Natural killer cell (primary cell): ENCODE data around the gene TMEM150C. TPM values are rescaled to one million over a fixed set of nuclear protein-coding genes. Genes with fewer than 3 reads are reported as not detected.

Experiments
- ATAC-seq, 3 donors: fragments of 150-1000 bp in 2 of 3; fragments of 200-7000 bp in 1 of 3; cut with Tn5 transposase; 1 replicate in 1 of 3; 2 replicates in 2 of 3; pipeline ENCODE4 v1.10.0; 2021; ENCODE audit warnings: mild to moderate bottlenecking in 2 of 3, moderate library complexity in 2 of 3
- DNase-seq, 2 donors: peaks; one replicate each; pipeline versions ENCODE4 v3.0.0 to v3.0.0-alpha.2; 2013 to 2021; ENCODE audit warnings: mixed read lengths in 1 of 2
- H3K27ac ChIP-seq: one replicate; pipeline ENCODE4 v1.5.1; 2013; ENCODE audit warnings: mild to moderate bottlenecking, low read length
- H3K27me3 ChIP-seq: one replicate; pipeline ENCODE4 v1.6.1; 2013; ENCODE audit warnings: low read length; ENCODE audit not compliant: control insufficient read depth, insufficient read depth
- H3K36me3 ChIP-seq: one replicate; pipeline ENCODE4 v1.6.1; 2013; ENCODE audit warnings: low read length; ENCODE audit not compliant: control insufficient read depth, insufficient read depth
- H3K4me1 ChIP-seq: one replicate; pipeline ENCODE4 v1.6.1; 2013; ENCODE audit warnings: low read length; ENCODE audit not compliant: control insufficient read depth, insufficient read depth
- H3K4me3 ChIP-seq: one replicate; pipeline ENCODE4 v1.5.1; 2013; ENCODE audit warnings: low read length
- H3K9me3 ChIP-seq: one replicate; pipeline ENCODE4 v1.6.1; 2013; ENCODE audit warnings: low read length; ENCODE audit not compliant: control insufficient read depth, insufficient read depth
- H3K27ac Mint-ChIP-seq, 2 donors: one replicate each; pipeline ENCODE4 v1.8.0; 2022; ENCODE audit warnings: mild to moderate bottlenecking in 2 of 2, mixed read lengths in 2 of 2, moderate library complexity in 1 of 2
- H3K27me3 Mint-ChIP-seq, 2 donors: one replicate each; pipeline ENCODE4 v1.8.0; 2022; ENCODE audit warnings: low read depth in 2 of 2, mixed read lengths in 2 of 2
- H3K36me3 Mint-ChIP-seq: one replicate; pipeline ENCODE4 v1.8.0; 2022; ENCODE audit warnings: mixed read lengths
- H3K4me1 Mint-ChIP-seq, 2 donors: one replicate each; pipeline ENCODE4 v1.8.0; 2022; ENCODE audit warnings: mixed read lengths in 2 of 2
- H3K4me3 Mint-ChIP-seq: one replicate; pipeline ENCODE4 v1.8.0; 2022; ENCODE audit warnings: mild to moderate bottlenecking, moderate library complexity, mixed read lengths
- H3K9me3 Mint-ChIP-seq, 2 donors: one replicate each; pipeline ENCODE4 v1.8.0; 2022; ENCODE audit warnings: mixed read lengths in 2 of 2
- WGBS: methylation state at CpG from one replicate; pipeline ENCODE4 v1.1.7; 2013; ENCODE audit warnings: missing lambda C conversion rate; ENCODE audit not compliant: insufficient coverage; 5-methylcytosine and 5-hydroxymethylcytosine counted together
- intact Hi-C: fragments of 100-400 bp; cut with micrococcal nuclease; formaldehyde crosslinking; loops from one replicate; pipeline ENCODE4 v1.14.2; 2022
- total RNA-seq, 4 donors: library from RNA; stranded (reverse); fragments of 120-200 nt in 1 of 4; gene quantifications; one replicate each; pipeline versions ENCODE4 v1.2.3 to v1.2.4, GENCODE V29; 2013 to 2022
- TF ChIP-seq, protein P1 (sequence below): fragments of 200-600 bp; IDR thresholded peaks from one replicate; pipeline ENCODE4 v1.8.0; 2022; ENCODE audit warnings: antibody characterized with exemption

Gene TMEM150C
- total RNA-seq, 3 donors from 2014 or later (not counting 1 experiment from before 2014, with no cell fraction given): not detected

DNA sequence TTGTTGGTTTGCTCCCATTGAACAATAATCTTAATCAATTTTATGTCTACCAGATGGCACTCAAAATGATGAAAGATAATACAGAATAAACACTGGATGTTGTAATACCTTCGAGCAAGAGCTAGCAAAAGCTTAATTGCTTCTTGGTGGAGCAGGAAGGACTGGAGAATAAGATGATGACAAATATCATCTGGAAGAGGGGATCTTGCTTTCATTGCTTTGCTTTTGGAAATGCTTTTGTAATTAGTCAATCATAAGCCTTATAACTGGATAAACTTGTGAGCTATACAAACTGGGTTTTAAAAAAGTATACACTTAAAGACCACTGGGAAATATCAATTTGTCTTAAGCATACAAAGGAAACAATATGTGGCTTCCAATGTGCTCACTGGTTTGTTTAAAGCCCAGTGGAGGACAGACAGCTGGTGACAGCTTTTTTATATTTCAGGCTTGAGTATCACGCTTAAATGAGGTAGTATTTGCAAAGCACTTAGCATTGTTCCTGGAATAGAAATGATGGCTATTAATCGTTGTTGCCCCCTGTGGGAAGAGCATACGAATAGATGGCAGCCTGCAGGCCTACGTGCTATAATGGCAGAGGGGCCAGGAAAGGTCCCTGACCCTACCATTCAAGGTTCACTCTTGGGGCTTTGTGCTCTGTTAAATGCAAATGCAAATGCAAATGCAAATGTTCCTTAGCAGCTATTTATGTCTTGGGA, 61.2 kb downstream of the TMEM150C start:
- TF ChIP-seq, protein P1, sequence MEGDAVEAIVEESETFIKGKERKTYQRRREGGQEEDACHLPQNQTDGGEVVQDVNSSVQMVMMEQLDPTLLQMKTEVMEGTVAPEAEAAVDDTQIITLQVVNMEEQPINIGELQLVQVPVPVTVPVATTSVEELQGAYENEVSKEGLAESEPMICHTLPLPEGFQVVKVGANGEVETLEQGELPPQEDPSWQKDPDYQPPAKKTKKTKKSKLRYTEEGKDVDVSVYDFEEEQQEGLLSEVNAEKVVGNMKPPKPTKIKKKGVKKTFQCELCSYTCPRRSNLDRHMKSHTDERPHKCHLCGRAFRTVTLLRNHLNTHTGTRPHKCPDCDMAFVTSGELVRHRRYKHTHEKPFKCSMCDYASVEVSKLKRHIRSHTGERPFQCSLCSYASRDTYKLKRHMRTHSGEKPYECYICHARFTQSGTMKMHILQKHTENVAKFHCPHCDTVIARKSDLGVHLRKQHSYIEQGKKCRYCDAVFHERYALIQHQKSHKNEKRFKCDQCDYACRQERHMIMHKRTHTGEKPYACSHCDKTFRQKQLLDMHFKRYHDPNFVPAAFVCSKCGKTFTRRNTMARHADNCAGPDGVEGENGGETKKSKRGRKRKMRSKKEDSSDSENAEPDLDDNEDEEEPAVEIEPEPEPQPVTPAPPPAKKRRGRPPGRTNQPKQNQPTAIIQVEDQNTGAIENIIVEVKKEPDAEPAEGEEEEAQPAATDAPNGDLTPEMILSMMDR: no peak
- WGBS: 89% methylated on average over 5 of the region's 5 CpGs

DNA sequence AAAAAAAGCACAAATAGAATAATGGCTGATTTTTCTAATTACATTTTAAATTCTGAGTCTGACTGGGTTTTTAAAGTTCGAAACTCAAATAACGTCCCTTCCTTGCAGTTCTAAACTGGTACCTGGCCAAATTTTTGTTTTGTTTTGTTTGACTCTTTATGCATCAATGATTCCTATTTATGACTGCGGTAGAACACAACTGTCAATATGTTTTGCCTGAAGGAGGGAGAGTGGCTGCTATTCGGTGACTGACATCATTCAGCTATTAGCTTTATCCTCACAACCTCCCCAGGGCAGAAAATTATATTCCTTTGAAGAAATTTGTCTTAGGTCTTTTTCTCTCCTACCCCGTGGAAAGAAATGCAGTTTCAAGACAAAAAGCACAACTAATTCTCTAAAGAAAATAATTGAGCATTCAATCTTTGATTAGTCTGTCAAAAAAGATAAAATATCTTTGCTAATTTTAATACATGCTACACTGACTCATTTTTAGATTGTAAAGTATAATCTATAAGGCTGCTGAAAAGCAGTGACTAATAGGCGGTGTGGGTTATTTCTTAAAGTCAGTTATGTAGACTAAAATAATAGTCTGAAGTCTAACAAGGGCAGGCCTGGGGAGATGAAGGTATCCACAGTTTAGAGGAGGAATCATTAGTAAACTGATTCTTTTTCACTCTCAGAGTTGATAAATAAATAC, 61.9 kb downstream of the TMEM150C start:
- TF ChIP-seq, protein P1: no peak
- Histone ChIP-seq H3K9me3 (no peaks in the 10 kb centered on the region), H3K36me3 (no peaks in the 10 kb centered on the region), H3K4me1 (no peaks in the 10 kb centered on the region), H3K27ac (no peak overlapping the region), H3K27me3 (no peaks in the 10 kb centered on the region), H3K4me3 (no peak overlapping the region)
- WGBS: 89% methylated on average over 3 of the region's 6 CpGs
- Mint-ChIP-seq H3K4me3 (no peak overlapping the region), H3K4me1 (no peaks in the 10 kb centered on the region), H3K27me3 (no peaks in the 10 kb centered on the region), H3K27ac (no peak overlapping the region), H3K36me3 (no peaks in the 10 kb centered on the region), H3K9me3 (no peaks in the 10 kb centered on the region)
- DNase-seq: no peak
- no peak for ATAC-seq
- intact Hi-C loops: no loop called here

More for the DNA sequence above, 61.2 kb downstream of the TMEM150C start:
- Histone ChIP-seq H3K27ac (no peak overlapping the region), H3K27me3 (no peaks in the 10 kb centered on the region), H3K9me3 (no peaks in the 10 kb centered on the region), H3K36me3 (no peaks in the 10 kb centered on the region), H3K4me1 (no peaks in the 10 kb centered on the region), H3K4me3 (no peak overlapping the region)
- no peaks in the 10 kb centered on the region for H3K27me3 Mint-ChIP-seq
- no peaks in the 10 kb centered on the region for H3K9me3 Mint-ChIP-seq
- ATAC-seq (no peak), DNase-seq (no peak)
- intact Hi-C loops: no loop called here
- no peaks in the 10 kb centered on the region for H3K4me1 Mint-ChIP-seq
- no peak overlapping the region for H3K4me3 Mint-ChIP-seq
- H3K27ac Mint-ChIP-seq: no peak overlapping the region
- H3K36me3 Mint-ChIP-seq: no peaks in the 10 kb centered on the region

DNA sequence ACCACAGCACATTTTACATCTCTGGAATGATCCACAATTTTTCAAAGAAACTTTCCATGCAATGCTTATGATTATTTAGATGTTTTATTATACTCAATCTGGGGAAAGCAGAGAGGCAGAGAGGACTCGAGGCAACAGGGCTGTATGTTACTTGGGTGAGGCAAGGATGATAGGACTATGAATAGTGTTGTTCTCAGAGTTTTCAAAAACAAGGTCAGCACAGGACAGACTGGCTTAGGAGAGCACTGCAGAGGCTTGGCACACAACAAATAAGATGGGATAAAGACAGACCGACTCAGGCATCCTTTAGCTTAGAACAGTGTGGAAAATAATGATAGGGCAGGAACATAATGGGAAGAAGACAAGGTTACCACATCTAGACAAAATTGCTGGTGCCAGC, 65.4 kb downstream of the TMEM150C start:
- Mint-ChIP-seq H3K27me3 (no peaks in the 10 kb centered on the region), H3K27ac (no peak overlapping the region), H3K9me3 (no peaks in the 10 kb centered on the region), H3K4me3 (no peak overlapping the region), H3K4me1 (no peaks in the 10 kb centered on the region), H3K36me3 (no peaks in the 10 kb centered on the region)
- Histone ChIP-seq H3K4me1 (no peaks in the 10 kb centered on the region), H3K36me3 (no peaks in the 10 kb centered on the region), H3K9me3 (no peaks in the 10 kb centered on the region), H3K4me3 (no peak overlapping the region), H3K27ac (no peak overlapping the region), H3K27me3 (no peaks in the 10 kb centered on the region)
- DNase-seq (no peak), ATAC-seq (no peak)
- intact Hi-C loops: no loop called here
- WGBS: 87% methylated on average over 2 of the region's 2 CpGs
- TF ChIP-seq, protein P1: no peak
